Keratinocyte (primary cell): Measurements from ENCODE around the gene PSMA1. TPM values are rescaled to one million over a fixed set of nuclear protein-coding genes. Genes with fewer than 3 reads are reported as not detected.

Source experiments
- DNase-seq: peaks from one replicate; pipeline ENCODE4 v3.0.0-alpha.2; 2011; ENCODE audit warnings: low read depth, missing footprints, low spot score
- FAIRE-seq: peaks from 2 replicates; lab custom pipeline; 2011; peaks lifted over from hg19 to GRCh38; lab: Jason Lieb, UNC
- H2AFZ ChIP-seq: 2 replicates; pipeline ENCODE4 v1.6.0; 2012; ENCODE audit warnings: low read length, control low read depth, inconsistent platforms; ENCODE audit not compliant: control insufficient read depth
- H3K27ac ChIP-seq: 2 replicates; pipeline ENCODE4 v1.5.1; 2011; ENCODE audit warnings: low read length; ENCODE audit not compliant: control insufficient read depth, insufficient read depth
- H3K27me3 ChIP-seq: 3 replicates; pipeline ENCODE4 v1.6.0; 2011; ENCODE audit warnings: low read length; ENCODE audit not compliant: control insufficient read depth, insufficient read depth; ENCODE audit errors: extremely low read depth
- H3K36me3 ChIP-seq, 2 experiments: 2 replicates in 1 of 2; 3 replicates in 1 of 2; pipeline ENCODE4 v1.5.1; 2011; ENCODE audit warnings: low read length in 2 of 2, mild to moderate bottlenecking in 1 of 2; ENCODE audit not compliant: control insufficient read depth in 2 of 2, insufficient read depth in 2 of 2; ENCODE audit errors: extremely low read depth in 1 of 2
- H3K4me1 ChIP-seq: 3 replicates; pipeline ENCODE4 v1.5.1; 2011; ENCODE audit warnings: low read length; ENCODE audit not compliant: control insufficient read depth, insufficient read depth; ENCODE audit errors: extremely low read depth
- H3K4me2 ChIP-seq: 3 replicates; pipeline ENCODE4 v1.6.0; 2011; ENCODE audit warnings: low read depth, low read length; ENCODE audit not compliant: control insufficient read depth, insufficient read depth; ENCODE audit errors: extremely low read depth
- H3K4me3 ChIP-seq, 3 experiments: fragments of 200-600 bp in 1 of 3; sonication (generic) in 1 of 3; 2 replicates in 2 of 3; 3 replicates in 1 of 3; pipeline ENCODE4 v1.5.1; 2011 to 2016; ENCODE audit warnings: low read length in 3 of 3, mild to moderate bottlenecking in 3 of 3, control low read depth in 2 of 3, inconsistent platforms in 1 of 3, low read depth in 1 of 3, mixed read lengths in 1 of 3, mixed run types in 1 of 3, moderate library complexity in 1 of 3; ENCODE audit not compliant: control insufficient read depth in 2 of 3, insufficient read depth in 2 of 3; ENCODE audit errors: extremely low read depth in 1 of 3
- H3K79me2 ChIP-seq: 2 replicates; pipeline ENCODE4 v1.6.0; 2012; ENCODE audit warnings: low read length; ENCODE audit not compliant: control insufficient read depth, insufficient read depth
- H3K9ac ChIP-seq: 3 replicates; pipeline ENCODE4 v1.6.0; 2011; ENCODE audit warnings: low read length; ENCODE audit not compliant: control insufficient read depth, insufficient read depth; ENCODE audit errors: extremely low read depth
- H3K9me1 ChIP-seq: 3 replicates; pipeline ENCODE4 v1.6.0; 2011; ENCODE audit warnings: low read length; ENCODE audit not compliant: control insufficient read depth, insufficient read depth; ENCODE audit errors: extremely low read depth
- H3K9me3 ChIP-seq: 2 replicates; pipeline ENCODE4 v1.5.1; 2012; ENCODE audit warnings: low read depth, low read length; ENCODE audit not compliant: control insufficient read depth
- H4K20me1 ChIP-seq: 3 replicates; pipeline ENCODE4 v1.6.0; 2011; ENCODE audit warnings: low read length; ENCODE audit not compliant: control insufficient read depth, insufficient read depth; ENCODE audit errors: extremely low read depth
- EZH2 ChIP-seq: IDR thresholded peaks from one replicate; pipeline ENCODE4 v1.6.1; 2012; ENCODE audit warnings: inconsistent platforms, mild to moderate bottlenecking, low read length, moderate library complexity
- dilution Hi-C: fragments of 300-500 bp; cut with MboI; formaldehyde crosslinking; loops from one replicate; pipeline ENCODE4 v1.7.0; 2020; ENCODE audit warnings: low sequenced_read_pairs; ENCODE audit not compliant: extremely low pct_ligation_motif_present
- polyA plus RNA-seq, 5 experiments: library from polyadenylated mRNA; depleted of rRNA in 3 of 5; stranded (reverse) in 3 of 5; stranded (forward) in 1 of 5; unstranded in 1 of 5; fragments of >200 nt; gene quantifications; 1 replicate in 1 of 5; 2 replicates in 3 of 5; 3 replicates in 1 of 5; pipeline versions ENCODE4 v1.2.1 to v1.2.3, GENCODE V29; 2011 to 2012; ENCODE audit warnings: missing spikeins in 2 of 5, low read depth in 1 of 5, low replicate concordance in 1 of 5
- TF ChIP-seq, protein P1 (sequence below), 3 experiments: IDR thresholded peaks in 1 of 3; conservative IDR thresholded peaks in 1 of 3; optimal IDR thresholded peaks in 1 of 3; 2 replicates in 2 of 3; 3 replicates in 1 of 3; pipeline versions ENCODE3 to v1.5.1; 2011; ENCODE audit warnings: low read length in 3 of 3, mild to moderate bottlenecking in 3 of 3, moderate library complexity in 2 of 3, control low read depth in 1 of 3, inconsistent platforms in 1 of 3; ENCODE audit not compliant: insufficient read depth in 2 of 3; ENCODE audit errors: extremely low read depth in 1 of 3

Gene PSMA1
- polyA plus RNA-seq, 1 donor (not counting 4 experiments of a cell fraction or from before 2014, with no cell fraction given) = 293 TPM

DNA sequence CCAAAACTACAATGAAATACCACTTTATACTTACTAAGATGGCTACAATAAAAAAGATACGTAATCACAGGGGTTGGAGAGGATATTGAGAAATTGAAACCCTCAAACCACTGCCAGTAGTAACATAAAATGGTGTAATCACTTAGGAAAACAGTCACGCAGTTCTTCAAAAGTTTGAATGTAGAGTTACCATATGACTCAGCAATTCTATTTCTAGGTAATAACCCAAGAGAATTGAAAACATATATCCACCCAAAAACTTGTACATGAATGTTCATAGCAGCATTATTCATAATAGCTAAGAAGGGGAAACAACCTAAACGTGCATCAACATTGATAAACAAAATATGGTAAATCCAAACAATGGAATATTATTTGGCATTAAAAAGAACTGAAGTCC, 24.4 kb upstream of the PSMA1 start:
- Histone ChIP-seq H3K27me3 (no peaks in the 10 kb centered on the region), H3K27ac (no peak overlapping the region), H4K20me1 (no peaks in the 10 kb centered on the region), H3K4me1 (no peaks in the 10 kb centered on the region), H3K79me2 (no peaks in the 10 kb centered on the region), H3K9me1 (no peaks in the 10 kb centered on the region), H3K36me3 (no peaks in the 10 kb centered on the region), H3K4me3 (no peak overlapping the region), H3K4me2 (no peak overlapping the region), H3K9me3 (no peaks in the 10 kb centered on the region), H2AFZ (no peak overlapping the region), H3K9ac (no peak overlapping the region)
- FAIRE-seq = no peak
- no peak for TF ChIP-seq EZH2
- TF ChIP-seq, protein P1, sequence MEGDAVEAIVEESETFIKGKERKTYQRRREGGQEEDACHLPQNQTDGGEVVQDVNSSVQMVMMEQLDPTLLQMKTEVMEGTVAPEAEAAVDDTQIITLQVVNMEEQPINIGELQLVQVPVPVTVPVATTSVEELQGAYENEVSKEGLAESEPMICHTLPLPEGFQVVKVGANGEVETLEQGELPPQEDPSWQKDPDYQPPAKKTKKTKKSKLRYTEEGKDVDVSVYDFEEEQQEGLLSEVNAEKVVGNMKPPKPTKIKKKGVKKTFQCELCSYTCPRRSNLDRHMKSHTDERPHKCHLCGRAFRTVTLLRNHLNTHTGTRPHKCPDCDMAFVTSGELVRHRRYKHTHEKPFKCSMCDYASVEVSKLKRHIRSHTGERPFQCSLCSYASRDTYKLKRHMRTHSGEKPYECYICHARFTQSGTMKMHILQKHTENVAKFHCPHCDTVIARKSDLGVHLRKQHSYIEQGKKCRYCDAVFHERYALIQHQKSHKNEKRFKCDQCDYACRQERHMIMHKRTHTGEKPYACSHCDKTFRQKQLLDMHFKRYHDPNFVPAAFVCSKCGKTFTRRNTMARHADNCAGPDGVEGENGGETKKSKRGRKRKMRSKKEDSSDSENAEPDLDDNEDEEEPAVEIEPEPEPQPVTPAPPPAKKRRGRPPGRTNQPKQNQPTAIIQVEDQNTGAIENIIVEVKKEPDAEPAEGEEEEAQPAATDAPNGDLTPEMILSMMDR (optimal IDR thresholded peaks at IDR 0.05 in 1 of 3, IDR thresholded peaks at IDR 0.05 in 1 of 3, conservative IDR thresholded peaks at IDR 0.05 in 1 of 3; ENCODE audit: extremely low read depth in 1 of 3, insufficient read depth in 2 of 3, low read length in 3 of 3) = no peak
- dilution Hi-C loops = no loop called here
- DNase-seq = no peak

DNA sequence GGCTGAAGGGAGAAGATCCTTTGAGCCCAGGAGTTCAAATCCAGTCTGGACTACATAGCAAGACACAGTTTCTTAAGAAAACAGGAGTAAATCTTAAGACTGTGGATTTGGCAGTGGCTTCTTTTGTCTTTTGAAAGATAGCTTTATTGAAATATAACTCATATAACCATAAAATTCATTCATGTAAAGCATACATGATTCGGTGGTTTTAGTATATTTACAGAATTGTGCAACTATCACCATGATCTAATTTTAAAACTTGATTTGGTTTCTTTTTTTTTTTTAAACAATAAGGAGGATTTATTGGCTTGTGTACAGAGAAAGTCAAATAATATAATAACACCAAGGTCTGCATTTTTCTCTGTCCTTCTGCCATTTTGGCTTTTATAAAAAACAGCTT, 23.1 kb upstream of the PSMA1 start:
- no peak overlapping the region for H3K4me3 ChIP-seq
- no peak overlapping the region for H3K9ac ChIP-seq
- no peak overlapping the region for H3K27ac ChIP-seq
- H3K4me2 ChIP-seq = no peak overlapping the region
- H3K9me1 ChIP-seq = no peaks in the 10 kb centered on the region
- H3K4me1 ChIP-seq = no peaks in the 10 kb centered on the region
- no peaks in the 10 kb centered on the region for H3K9me3 ChIP-seq
- TF ChIP-seq, protein P1 (optimal IDR thresholded peaks at IDR 0.05 in 1 of 3, IDR thresholded peaks at IDR 0.05 in 1 of 3, conservative IDR thresholded peaks at IDR 0.05 in 1 of 3; ENCODE audit: extremely low read depth in 1 of 3, insufficient read depth in 2 of 3, low read length in 3 of 3) = no peak
- no peak for TF ChIP-seq EZH2
- H2AFZ ChIP-seq = no peak overlapping the region
- H3K79me2 ChIP-seq = no peaks in the 10 kb centered on the region
- FAIRE-seq = no peak
- H3K36me3 ChIP-seq = no peaks in the 10 kb centered on the region
- H3K27me3 ChIP-seq = no peaks in the 10 kb centered on the region
- no peak for DNase-seq
- H4K20me1 ChIP-seq = no peaks in the 10 kb centered on the region
- dilution Hi-C loops = no loop called here
